Measurements from ENCODE around the gene TRIOBP. TPM values are rescaled to one million over a fixed set of nuclear protein-coding genes. Genes with fewer than 3 reads are reported as not detected.

The TRIOBP gene
- total and polyA plus RNA-seq, 7 experiments from 2014 or later = 6.7 to 43.0 (median 22.9) TPM

GRCh38 chr22:37771702-37772427 is 75.0 kb downstream of the TRIOBP start:
- no peak overlapping the region for H3K27ac Mint-ChIP-seq

DNA sequence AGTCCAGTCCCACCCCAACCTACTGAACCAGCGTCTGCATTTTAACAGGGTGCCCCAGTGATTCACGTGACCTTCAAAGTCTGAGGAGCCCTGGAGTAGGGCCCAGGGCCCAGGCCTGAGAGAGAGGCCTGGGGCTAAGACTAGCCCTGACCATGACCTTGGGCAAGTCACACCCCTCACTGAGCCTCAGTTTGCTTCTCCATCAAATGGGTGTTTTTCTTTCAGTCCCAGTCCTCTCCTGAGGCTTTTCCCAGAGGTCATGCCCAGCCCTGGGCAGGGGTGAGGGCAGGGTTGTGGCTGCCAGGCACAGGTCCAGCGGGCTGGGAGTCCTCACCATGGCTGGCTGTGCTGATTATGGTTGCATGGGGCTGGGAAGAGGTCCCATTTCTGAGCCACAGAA is 77.9 kb downstream of the TRIOBP start:
- ChIA-PET CTCF (interaction anchor here (0.6 kb wide), 1 partner anchor 89 kb away, joined by 3 read pairs; no protein-coding TSS in a partner anchor), POLR2A (no interaction called here)
- peaks cover 0 to 15% (median 4%) of the 10 kb centered on the region in 5 donors for H3K36me3 Mint-ChIP-seq
- ATAC-seq (no peak), DNase-seq (no peak)
- intact Hi-C loops (cut with micrococcal nuclease) = no loop called here
- Histone ChIP-seq H3K27me3 (ENCODE audit: control insufficient read depth in 2 of 2, insufficient read depth in 2 of 2, low read length in 2 of 2) (no peaks in the 10 kb centered on the region), H3K4me1 (ENCODE audit: control insufficient read depth in 2 of 2, insufficient read depth in 2 of 2, low read length in 2 of 2) (no peaks in the 10 kb centered on the region), H3K27ac (ENCODE audit: low read depth, low read length) (no peak overlapping the region), H3K4me3 (ENCODE audit: low read length) (no peak overlapping the region), H3K36me3 (ENCODE audit: control insufficient read depth in 2 of 3, insufficient read depth in 3 of 3, low read length in 3 of 3) (peaks cover 0 to 22% (median 0%) of the 10 kb centered on the region in 3 experiments), H3K9me3 (ENCODE audit: control insufficient read depth in 2 of 3, low read length in 3 of 3) (no peaks in the 10 kb centered on the region)
- H3K27ac Mint-ChIP-seq = no peak overlapping the region
- H3K9me3 Mint-ChIP-seq = peaks cover 0 to 2% (median 0%) of the 10 kb centered on the region in 11 donors
- no peak overlapping the region for H3K4me3 Mint-ChIP-seq
- no peaks in the 10 kb centered on the region for H3K27me3 Mint-ChIP-seq
- H3K4me1 Mint-ChIP-seq = peaks cover 0 to 5% (median 0%) of the 10 kb centered on the region in 7 donors

More at GRCh38 chr22:37771702-37772427, 75.0 kb downstream of the TRIOBP start:
- Histone ChIP-seq H3K27ac (ENCODE audit: low read depth, low read length) (no peak overlapping the region), H3K9me3 (ENCODE audit: control insufficient read depth in 2 of 3, low read length in 3 of 3) (no peaks in the 10 kb centered on the region), H3K4me1 (ENCODE audit: control insufficient read depth in 2 of 2, insufficient read depth in 2 of 2, low read length in 2 of 2) (no peaks in the 10 kb centered on the region), H3K36me3 (ENCODE audit: control insufficient read depth in 2 of 3, insufficient read depth in 3 of 3, low read length in 3 of 3) (peaks cover 0 to 43% (median 0%) of the 10 kb centered on the region in 3 experiments), H3K27me3 (ENCODE audit: control insufficient read depth in 2 of 2, insufficient read depth in 2 of 2, low read length in 2 of 2) (no peaks in the 10 kb centered on the region), H3K4me3 (ENCODE audit: low read length) (no peak overlapping the region)
- Mint-ChIP-seq H3K4me3 (no peak overlapping the region), H3K36me3 (peaks cover 0 to 15% (median 4%) of the 10 kb centered on the region in 5 donors), H3K9me3 (no peaks in the 10 kb centered on the region), H3K27me3 (no peaks in the 10 kb centered on the region), H3K4me1 (peaks cover 0 to 5% (median 0%) of the 10 kb centered on the region in 7 donors)
- DNase-seq (no peak), ATAC-seq (no peak)
- ChIA-PET POLR2A (no interaction called here), CTCF (no interaction called here)
- intact Hi-C loops (cut with micrococcal nuclease) = no loop called here

GRCh38 chr22:37775785-37776638 is 79.2 kb downstream of the TRIOBP start:
- Mint-ChIP-seq H3K4me3 (no peak overlapping the region), H3K9me3 (peaks cover 0 to 2% (median 0%) of the 10 kb centered on the region in 11 donors), H3K36me3 (peaks cover 0 to 15% (median 4%) of the 10 kb centered on the region in 5 donors), H3K27ac (peak overlapping the region in 6 of 9 donors; percentile 16 to 80 (median 42)), H3K4me1 (peaks cover 0 to 5% (median 0%) of the 10 kb centered on the region in 7 donors), H3K27me3 (no peaks in the 10 kb centered on the region)
- no peak for ATAC-seq
- no peak overlapping the region for H3K4me3 ChIP-seq (ENCODE audit: low read length)
- DNase-seq = no peak
- CTCF ChIA-PET = interaction anchor here (0.6 kb wide), 2 partner anchors 270 to 946 kb away, joined by 3 read pairs; no protein-coding TSS in a partner anchor
- H3K27ac ChIP-seq (ENCODE audit: low read depth, low read length) = no peak overlapping the region
- H3K27me3 ChIP-seq (ENCODE audit: control insufficient read depth in 2 of 2, insufficient read depth in 2 of 2, low read length in 2 of 2) = no peaks in the 10 kb centered on the region
- no peaks in the 10 kb centered on the region for H3K4me1 ChIP-seq (ENCODE audit: control insufficient read depth in 2 of 2, insufficient read depth in 2 of 2, low read length in 2 of 2)
- intact Hi-C loops (cut with micrococcal nuclease) = no loop called here
- peaks cover 0 to 21% (median 0%) of the 10 kb centered on the region in 3 experiments for H3K36me3 ChIP-seq (ENCODE audit: control insufficient read depth in 2 of 3, insufficient read depth in 3 of 3, low read length in 3 of 3)
- H3K9me3 ChIP-seq (ENCODE audit: control insufficient read depth in 2 of 3, low read length in 3 of 3) = no peaks in the 10 kb centered on the region
- POLR2A ChIA-PET = no interaction called here

DNA sequence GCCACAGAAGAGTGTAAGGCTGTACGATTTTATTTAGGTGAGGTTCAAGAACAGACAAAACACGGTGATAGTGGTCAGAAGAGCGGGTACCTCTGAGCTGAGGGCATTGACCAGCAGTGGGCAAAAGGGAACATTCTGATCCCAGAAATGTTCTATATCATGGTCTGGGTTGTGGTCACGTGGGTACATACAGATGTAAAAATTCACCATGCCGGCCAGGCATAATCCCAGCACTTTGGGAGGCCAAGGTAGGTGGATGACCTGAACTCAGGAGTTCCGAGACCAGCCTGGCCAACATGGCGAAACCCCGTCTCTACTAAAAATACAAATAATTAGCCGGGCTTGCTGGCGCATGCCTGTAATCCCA is 79.8 kb downstream of the TRIOBP start:
- intact Hi-C loops (cut with micrococcal nuclease) = no loop called here
- Histone ChIP-seq H3K4me1 (ENCODE audit: control insufficient read depth in 2 of 2, insufficient read depth in 2 of 2, low read length in 2 of 2) (no peaks in the 10 kb centered on the region), H3K4me3 (ENCODE audit: low read length) (no peak overlapping the region), H3K27ac (ENCODE audit: low read depth, low read length) (no peak overlapping the region), H3K36me3 (ENCODE audit: control insufficient read depth in 2 of 3, insufficient read depth in 3 of 3, low read length in 3 of 3) (peaks cover 0 to 15% (median 0%) of the 10 kb centered on the region in 3 experiments), H3K27me3 (ENCODE audit: control insufficient read depth in 2 of 2, insufficient read depth in 2 of 2, low read length in 2 of 2) (no peaks in the 10 kb centered on the region), H3K9me3 (ENCODE audit: control insufficient read depth in 2 of 3, low read length in 3 of 3) (no peaks in the 10 kb centered on the region)
- ChIA-PET CTCF (no interaction called here), POLR2A (no interaction called here)
- H3K4me1 Mint-ChIP-seq = peaks cover 0 to 5% (median 0%) of the 10 kb centered on the region in 7 donors
- peaks cover 0 to 15% (median 3%) of the 10 kb centered on the region in 5 donors for H3K36me3 Mint-ChIP-seq
- ATAC-seq (no peak), DNase-seq (no peak)
- no peaks in the 10 kb centered on the region for H3K27me3 Mint-ChIP-seq
- no peak overlapping the region for H3K4me3 Mint-ChIP-seq
- peaks cover 0 to 2% (median 0%) of the 10 kb centered on the region in 11 donors for H3K9me3 Mint-ChIP-seq
- peak overlapping the region in 2 of 9 donors; percentile 32 to 80 for H3K27ac Mint-ChIP-seq

DNA sequence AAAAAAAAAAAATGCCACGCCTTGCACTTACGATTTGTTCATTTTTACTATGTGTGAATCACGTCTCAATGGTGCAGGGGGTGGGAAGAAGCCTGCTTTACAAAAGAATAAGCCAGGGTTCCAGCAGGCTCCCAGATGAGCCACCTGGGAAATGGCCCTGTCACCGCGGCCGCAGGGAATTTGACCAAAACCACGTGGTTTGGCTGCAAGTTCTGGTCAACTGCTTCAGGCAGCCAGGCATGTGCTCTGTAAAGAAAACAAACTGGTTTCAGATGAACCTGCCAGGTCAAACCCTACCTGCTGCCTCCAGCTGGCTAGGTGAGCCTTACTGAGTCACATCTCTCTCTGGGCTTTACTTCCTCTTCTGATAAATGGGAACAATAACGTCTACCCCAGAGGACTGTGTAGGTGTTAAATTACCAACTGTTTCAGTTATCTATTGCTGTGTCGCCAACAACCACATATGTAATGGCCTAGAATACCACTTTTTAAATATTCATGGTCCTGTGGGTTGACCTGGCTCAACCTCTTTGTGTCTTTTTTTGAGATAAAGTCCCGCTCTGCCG is 80.4 kb downstream of the TRIOBP start:
- Mint-ChIP-seq H3K36me3 (peaks cover 0 to 15% (median 3%) of the 10 kb centered on the region in 5 donors), H3K27me3 (no peaks in the 10 kb centered on the region), H3K9me3 (peaks cover 0 to 2% (median 0%) of the 10 kb centered on the region in 11 donors), H3K4me3 (no peak overlapping the region), H3K27ac (peak overlapping the region in 1 of 9 donors; percentile 47), H3K4me1 (peaks cover 0 to 5% (median 0%) of the 10 kb centered on the region in 7 donors)
- H3K36me3 ChIP-seq (ENCODE audit: control insufficient read depth in 2 of 3, insufficient read depth in 3 of 3, low read length in 3 of 3) = peaks cover 0 to 11% (median 0%) of the 10 kb centered on the region in 3 experiments
- ChIA-PET CTCF (interaction anchor here (0.6 kb wide), 1 partner anchor 90 kb away, joined by 3 read pairs; no protein-coding TSS in a partner anchor), POLR2A (no interaction called here)
- H3K27me3 ChIP-seq (ENCODE audit: control insufficient read depth in 2 of 2, insufficient read depth in 2 of 2, low read length in 2 of 2) = no peaks in the 10 kb centered on the region
- H3K9me3 ChIP-seq (ENCODE audit: control insufficient read depth in 2 of 3, low read length in 3 of 3) = no peaks in the 10 kb centered on the region
- no peak overlapping the region for H3K27ac ChIP-seq (ENCODE audit: low read depth, low read length)
- DNase-seq (no peak), ATAC-seq (no peak)
- no peaks in the 10 kb centered on the region for H3K4me1 ChIP-seq (ENCODE audit: control insufficient read depth in 2 of 2, insufficient read depth in 2 of 2, low read length in 2 of 2)
- intact Hi-C loops (cut with micrococcal nuclease) = no loop called here
- H3K4me3 ChIP-seq (ENCODE audit: low read length) = no peak overlapping the region

DNA sequence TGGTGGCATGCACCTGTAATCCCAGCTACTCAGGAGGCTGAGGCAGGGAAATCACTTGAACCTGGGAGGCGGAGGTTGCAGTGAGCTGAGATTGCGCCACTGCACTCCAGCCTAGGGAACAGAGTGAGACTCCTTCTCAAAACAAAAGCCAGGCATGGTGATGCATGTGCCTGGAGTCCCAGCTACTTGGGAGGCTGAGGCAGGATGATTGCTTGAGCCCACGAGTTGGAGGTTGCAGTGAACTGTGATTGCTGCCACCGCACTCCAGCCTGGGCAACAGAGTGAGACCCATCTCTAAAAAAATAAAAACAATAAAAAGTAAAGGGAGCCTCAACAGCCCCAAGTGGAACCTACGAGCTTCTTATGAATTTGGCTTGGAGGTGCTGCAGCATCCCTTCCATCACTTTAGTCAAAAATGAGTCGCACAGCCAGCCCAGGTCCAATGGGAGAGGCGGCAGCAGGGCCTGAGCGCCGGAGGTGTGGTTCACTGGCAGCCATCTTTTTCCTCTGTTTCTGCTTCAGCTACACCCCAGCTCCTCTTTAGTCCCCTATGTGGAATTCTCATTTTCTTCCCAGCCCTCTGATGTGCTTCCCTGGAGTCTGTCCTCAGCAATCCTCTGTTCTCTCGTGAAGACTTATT is 81.6 kb downstream of the TRIOBP start:
- H3K27ac Mint-ChIP-seq = no peak overlapping the region
- no peaks in the 10 kb centered on the region for H3K9me3 ChIP-seq (ENCODE audit: control insufficient read depth in 2 of 3, low read length in 3 of 3)

More for the DNA sequence above, 81.6 kb downstream of the TRIOBP start:
- H3K27me3 ChIP-seq (ENCODE audit: control insufficient read depth in 2 of 2, insufficient read depth in 2 of 2, low read length in 2 of 2) = no peaks in the 10 kb centered on the region
- H3K27me3 Mint-ChIP-seq = no peaks in the 10 kb centered on the region
- ATAC-seq = no peak
- no peak overlapping the region for H3K4me3 Mint-ChIP-seq
- H3K9me3 Mint-ChIP-seq = peaks cover 0 to 2% (median 0%) of the 10 kb centered on the region in 11 donors
- ChIA-PET POLR2A (interaction anchor here (0.6 to 1.0 kb wide), 2 partner anchors 9 to 58 kb away, joined by 3 to 6 read pairs; no protein-coding TSS in a partner anchor), CTCF (interaction anchor here (0.5 to 0.6 kb wide), 2 partner anchors 8 to 85 kb away, joined by 3 to 4 read pairs; no protein-coding TSS in a partner anchor)
- intact Hi-C loops (cut with micrococcal nuclease) = no loop called here
- no peak overlapping the region for H3K4me3 ChIP-seq (ENCODE audit: low read length)
- no peak overlapping the region for H3K27ac ChIP-seq (ENCODE audit: low read depth, low read length)
- H3K36me3 Mint-ChIP-seq = peaks cover 0 to 8% (median 3%) of the 10 kb centered on the region in 5 donors
- H3K36me3 ChIP-seq (ENCODE audit: control insufficient read depth in 2 of 3, insufficient read depth in 3 of 3, low read length in 3 of 3) = peaks cover 0 to 3% (median 0%) of the 10 kb centered on the region in 3 experiments
- no peak for DNase-seq
- H3K4me1 ChIP-seq (ENCODE audit: control insufficient read depth in 2 of 2, insufficient read depth in 2 of 2, low read length in 2 of 2) = no peaks in the 10 kb centered on the region
- H3K4me1 Mint-ChIP-seq = peaks cover 0 to 5% (median 0%) of the 10 kb centered on the region in 7 donors
